HepG2 (cell line): ENCODE data around the gene CBFA2T2. TPM values are rescaled to one million over a fixed set of nuclear protein-coding genes. Genes with fewer than 3 reads are reported as not detected.

Source experiments
- AGO1 ChIP-seq: fragments of 200-400 bp; formaldehyde crosslinking; IDR thresholded peaks from 2 replicates; pipeline ENCODE4 v1.6.1; 2017; ENCODE audit warnings: mild to moderate bottlenecking, low read depth, low read length, moderate library complexity; ENCODE audit not compliant: poor library complexity, severe bottlenecking
- AGO2 ChIP-seq: fragments of 200-400 bp; formaldehyde crosslinking; optimal IDR thresholded peaks from 2 replicates; pipeline ENCODE3; 2017; ENCODE audit warnings: mild to moderate bottlenecking, low read depth, low read length, moderate library complexity
- CHD2 ChIP-seq: IDR thresholded peaks from 2 replicates; pipeline ENCODE4 v1.6.1; 2011; ENCODE audit warnings: low read depth, low read length, improper control_type of control experiment
- KDM5B ChIP-seq: sonication (generic); formaldehyde crosslinking; IDR thresholded peaks from 2 replicates; pipeline ENCODE4 v1.4.0; 2020; ENCODE audit warnings: missing genetic modification reagents, mild to moderate bottlenecking, borderline replicate concordance
- PAF1 ChIP-seq: IDR thresholded peaks from 2 replicates; pipeline ENCODE4 v1.6.1; 2016; ENCODE audit warnings: missing genetic modification reagents, missing compliant biosample characterization
- POLR2A ChIP-seq, 2 experiments: IDR thresholded peaks; 2 replicates each; pipeline ENCODE4 v1.6.1; 2011; ENCODE audit warnings: low read depth in 2 of 2, low read length in 2 of 2, mild to moderate bottlenecking in 1 of 2, moderate library complexity in 1 of 2; ENCODE audit not compliant: insufficient read depth in 1 of 2
- XRCC5 ChIP-seq: fragments of 200-400 bp; formaldehyde crosslinking; optimal IDR thresholded peaks from 2 replicates; pipeline ENCODE3; 2017; ENCODE audit warnings: mild to moderate bottlenecking, low read length
- ZNF333 ChIP-seq: sonication (generic); formaldehyde crosslinking; IDR thresholded peaks from 2 replicates; pipeline ENCODE4 v1.4.0; 2020; ENCODE audit warnings: mild to moderate bottlenecking, missing genetic modification reagents, borderline replicate concordance
- ZNF709 ChIP-seq: sonication (generic); formaldehyde crosslinking; IDR thresholded peaks from 2 replicates; pipeline ENCODE4 v1.5.0; 2020; ENCODE audit warnings: mild to moderate bottlenecking, missing genetic modification reagents
- ZNF780A ChIP-seq: sonication (generic); formaldehyde crosslinking; IDR thresholded peaks from 2 replicates; pipeline ENCODE4 v1.8.0; 2022; ENCODE audit warnings: mild to moderate bottlenecking, missing genetic modification reagents, moderate library complexity
- polyA plus RNA-seq, 8 experiments: library from polyadenylated mRNA; depleted of rRNA in 3 of 8; stranded (reverse) in 7 of 8; unstranded in 1 of 8; fragments of >200 nt; fragmentation: Illumina TruSeq in 4 of 8; extraction: Trizol in 4 of 8; gene quantifications; 2 replicates each; pipeline versions ENCODE4 v1.2.1 to v1.2.3, GENCODE V29; 2011 to 2016; ENCODE audit warnings: low read depth in 4 of 8, missing spikeins in 1 of 8, mixed read lengths in 1 of 8; ENCODE audit not compliant: insufficient read depth in 1 of 8
- total RNA-seq, 5 experiments: library from RNA; depleted of rRNA; stranded (reverse); fragments of >200 nt; fragmentation: Illumina TruSeq; extraction: Trizol; gene quantifications; 2 replicates each; pipeline ENCODE4 v1.2.3, GENCODE V29; 2016; ENCODE audit warnings: low read depth in 1 of 5
- TF ChIP-seq, protein P1 (sequence below): sonication (generic); formaldehyde crosslinking; IDR thresholded peaks from 2 replicates; pipeline ENCODE4 v1.5.1; 2020; ENCODE audit warnings: mild to moderate bottlenecking, missing genetic modification reagents, moderate library complexity
- TF ChIP-seq, protein P2 (sequence below): sonication (generic); formaldehyde crosslinking; IDR thresholded peaks from 2 replicates; pipeline ENCODE4 v1.4.0; 2020; ENCODE audit warnings: mild to moderate bottlenecking, missing genetic modification reagents
- TF ChIP-seq, protein P3 (sequence below): IDR thresholded peaks from 2 replicates; pipeline ENCODE4 v1.6.1; 2012; ENCODE audit warnings: low read length, improper control_type of control experiment

The CBFA2T2 gene
- total and polyA plus RNA-seq, 2 of the 13 experiments (the other 11 are each of a cell fraction or from before 2014, with no cell fraction given) = 6.3 to 21.2 TPM

DNA sequence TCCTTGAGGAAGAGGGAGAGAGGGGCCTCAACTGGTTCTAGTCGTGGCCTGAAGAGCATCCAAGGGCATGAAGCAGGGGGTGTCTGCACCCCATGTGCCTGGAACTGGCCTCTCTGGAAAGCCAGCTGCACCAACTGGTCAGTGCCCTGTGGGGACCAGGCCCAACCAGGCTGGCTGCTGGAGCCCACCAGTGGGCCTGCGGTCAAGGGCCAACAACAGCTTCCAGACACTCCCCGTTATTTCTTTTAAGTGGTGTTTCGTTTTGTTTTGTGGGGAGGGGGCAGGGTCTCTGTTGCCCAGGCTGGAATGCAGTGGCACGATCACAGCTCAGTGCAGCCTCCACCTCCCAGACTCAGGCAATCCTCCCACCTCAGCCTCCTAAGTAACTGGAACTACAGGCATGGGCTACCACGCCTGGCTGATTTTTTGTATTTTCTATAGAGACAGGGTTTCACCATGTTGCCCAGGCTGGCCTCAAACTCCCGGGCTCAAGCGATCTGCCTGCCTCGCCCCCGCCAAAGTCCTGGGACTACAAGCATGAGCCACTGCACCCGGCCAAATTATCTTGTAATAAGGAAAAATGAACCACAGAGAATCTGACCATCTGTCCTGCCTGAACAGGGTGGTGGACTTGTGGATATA lies 160.3 kb downstream of the CBFA2T2 start (continued):
- TF ChIP-seq KDM5B (0 out of 2 replicates have a peak, but pooled peaks have one; percentile 53), POLR2A (IDR thresholded peaks at IDR 0.05; ENCODE audit: insufficient read depth in 1 of 2, low read depth in 2 of 2, low read length in 2 of 2) (peak in 1 of 2 experiments; percentile 50; a peak in 1 of 4 replicates), XRCC5 (no peak), PAF1 (CRISPR knock-in tag) (peak; percentile 30; the same call in 1 of the 2 replicates), ZNF709 (CRISPR knock-in tag) (no peak), ZNF333 (CRISPR knock-in tag) (peak; percentile 30; the same call in 1 of the 2 replicates), CHD2 (no peak), AGO1 (peak; percentile 91), ZNF780A (no peak), AGO2 (peak; percentile 89)
- TF ChIP-seq, protein P1, sequence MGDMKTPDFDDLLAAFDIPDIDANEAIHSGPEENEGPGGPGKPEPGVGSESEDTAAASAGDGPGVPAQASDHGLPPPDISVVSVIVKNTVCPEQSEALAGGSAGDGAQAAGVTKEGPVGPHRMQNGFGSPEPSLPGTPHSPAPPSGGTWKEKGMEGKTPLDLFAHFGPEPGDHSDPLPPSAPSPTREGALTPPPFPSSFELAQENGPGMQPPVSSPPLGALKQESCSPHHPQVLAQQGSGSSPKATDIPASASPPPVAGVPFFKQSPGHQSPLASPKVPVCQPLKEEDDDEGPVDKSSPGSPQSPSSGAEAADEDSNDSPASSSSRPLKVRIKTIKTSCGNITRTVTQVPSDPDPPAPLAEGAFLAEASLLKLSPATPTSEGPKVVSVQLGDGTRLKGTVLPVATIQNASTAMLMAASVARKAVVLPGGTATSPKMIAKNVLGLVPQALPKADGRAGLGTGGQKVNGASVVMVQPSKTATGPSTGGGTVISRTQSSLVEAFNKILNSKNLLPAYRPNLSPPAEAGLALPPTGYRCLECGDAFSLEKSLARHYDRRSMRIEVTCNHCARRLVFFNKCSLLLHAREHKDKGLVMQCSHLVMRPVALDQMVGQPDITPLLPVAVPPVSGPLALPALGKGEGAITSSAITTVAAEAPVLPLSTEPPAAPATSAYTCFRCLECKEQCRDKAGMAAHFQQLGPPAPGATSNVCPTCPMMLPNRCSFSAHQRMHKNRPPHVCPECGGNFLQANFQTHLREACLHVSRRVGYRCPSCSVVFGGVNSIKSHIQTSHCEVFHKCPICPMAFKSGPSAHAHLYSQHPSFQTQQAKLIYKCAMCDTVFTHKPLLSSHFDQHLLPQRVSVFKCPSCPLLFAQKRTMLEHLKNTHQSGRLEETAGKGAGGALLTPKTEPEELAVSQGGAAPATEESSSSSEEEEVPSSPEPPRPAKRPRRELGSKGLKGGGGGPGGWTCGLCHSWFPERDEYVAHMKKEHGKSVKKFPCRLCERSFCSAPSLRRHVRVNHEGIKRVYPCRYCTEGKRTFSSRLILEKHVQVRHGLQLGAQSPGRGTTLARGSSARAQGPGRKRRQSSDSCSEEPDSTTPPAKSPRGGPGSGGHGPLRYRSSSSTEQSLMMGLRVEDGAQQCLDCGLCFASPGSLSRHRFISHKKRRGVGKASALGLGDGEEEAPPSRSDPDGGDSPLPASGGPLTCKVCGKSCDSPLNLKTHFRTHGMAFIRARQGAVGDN (CRISPR knock-in tag) = 0 out of 2 replicates have a peak, but pooled peaks have one; percentile 26
- TF ChIP-seq, protein P2, sequence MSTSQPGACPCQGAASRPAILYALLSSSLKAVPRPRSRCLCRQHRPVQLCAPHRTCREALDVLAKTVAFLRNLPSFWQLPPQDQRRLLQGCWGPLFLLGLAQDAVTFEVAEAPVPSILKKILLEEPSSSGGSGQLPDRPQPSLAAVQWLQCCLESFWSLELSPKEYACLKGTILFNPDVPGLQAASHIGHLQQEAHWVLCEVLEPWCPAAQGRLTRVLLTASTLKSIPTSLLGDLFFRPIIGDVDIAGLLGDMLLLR (CRISPR knock-in tag) = peak; percentile 52; the same call in 1 of the 2 replicates
- TF ChIP-seq, protein P3, sequence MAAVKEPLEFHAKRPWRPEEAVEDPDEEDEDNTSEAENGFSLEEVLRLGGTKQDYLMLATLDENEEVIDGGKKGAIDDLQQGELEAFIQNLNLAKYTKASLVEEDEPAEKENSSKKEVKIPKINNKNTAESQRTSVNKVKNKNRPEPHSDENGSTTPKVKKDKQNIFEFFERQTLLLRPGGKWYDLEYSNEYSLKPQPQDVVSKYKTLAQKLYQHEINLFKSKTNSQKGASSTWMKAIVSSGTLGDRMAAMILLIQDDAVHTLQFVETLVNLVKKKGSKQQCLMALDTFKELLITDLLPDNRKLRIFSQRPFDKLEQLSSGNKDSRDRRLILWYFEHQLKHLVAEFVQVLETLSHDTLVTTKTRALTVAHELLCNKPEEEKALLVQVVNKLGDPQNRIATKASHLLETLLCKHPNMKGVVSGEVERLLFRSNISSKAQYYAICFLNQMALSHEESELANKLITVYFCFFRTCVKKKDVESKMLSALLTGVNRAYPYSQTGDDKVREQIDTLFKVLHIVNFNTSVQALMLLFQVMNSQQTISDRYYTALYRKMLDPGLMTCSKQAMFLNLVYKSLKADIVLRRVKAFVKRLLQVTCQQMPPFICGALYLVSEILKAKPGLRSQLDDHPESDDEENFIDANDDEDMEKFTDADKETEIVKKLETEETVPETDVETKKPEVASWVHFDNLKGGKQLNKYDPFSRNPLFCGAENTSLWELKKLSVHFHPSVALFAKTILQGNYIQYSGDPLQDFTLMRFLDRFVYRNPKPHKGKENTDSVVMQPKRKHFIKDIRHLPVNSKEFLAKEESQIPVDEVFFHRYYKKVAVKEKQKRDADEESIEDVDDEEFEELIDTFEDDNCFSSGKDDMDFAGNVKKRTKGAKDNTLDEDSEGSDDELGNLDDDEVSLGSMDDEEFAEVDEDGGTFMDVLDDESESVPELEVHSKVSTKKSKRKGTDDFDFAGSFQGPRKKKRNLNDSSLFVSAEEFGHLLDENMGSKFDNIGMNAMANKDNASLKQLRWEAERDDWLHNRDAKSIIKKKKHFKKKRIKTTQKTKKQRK = no peak
